Stimulated activated CD8-positive, alpha-beta memory T cell treated with anti-CD3 and anti-CD28 coated beads, Interleukin-2, amount 100 ng/mL, for 1 hour (primary cell): Measurements from ENCODE around the gene WWC2.
"Not testable (repeated sequence)": the region's sequence is repeated elsewhere in the genome, so short reads cannot be mapped to it uniquely, and the experiment has no call there.

Experiments
- DNase-seq, 2 donors: peaks; one replicate each; pipeline ENCODE4 v3.0.0-alpha.2; 2020; ENCODE audit warnings: low read depth in 2 of 2

The WWC2 gene

DNA sequence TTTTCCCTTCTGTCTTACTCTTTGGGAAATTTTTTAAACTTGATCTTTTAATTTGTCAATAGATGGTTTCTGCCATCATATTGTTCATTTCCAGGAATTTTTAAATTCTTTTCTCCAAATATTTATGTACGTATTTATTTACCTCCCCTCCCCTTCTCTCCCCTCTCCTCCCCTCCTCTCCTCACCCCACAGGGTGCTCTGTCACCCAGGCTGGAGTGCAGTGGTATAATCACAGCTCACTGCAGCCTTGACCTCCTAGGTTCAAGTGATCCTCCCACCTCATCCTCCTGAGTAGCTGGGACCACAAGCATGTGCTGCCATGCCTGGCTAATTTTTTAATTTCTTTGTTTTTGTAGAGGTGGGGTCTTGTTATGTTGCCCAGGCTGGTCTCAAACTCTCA lies 73.8 kb downstream of the WWC2 start:
- no peak for DNase-seq

DNA sequence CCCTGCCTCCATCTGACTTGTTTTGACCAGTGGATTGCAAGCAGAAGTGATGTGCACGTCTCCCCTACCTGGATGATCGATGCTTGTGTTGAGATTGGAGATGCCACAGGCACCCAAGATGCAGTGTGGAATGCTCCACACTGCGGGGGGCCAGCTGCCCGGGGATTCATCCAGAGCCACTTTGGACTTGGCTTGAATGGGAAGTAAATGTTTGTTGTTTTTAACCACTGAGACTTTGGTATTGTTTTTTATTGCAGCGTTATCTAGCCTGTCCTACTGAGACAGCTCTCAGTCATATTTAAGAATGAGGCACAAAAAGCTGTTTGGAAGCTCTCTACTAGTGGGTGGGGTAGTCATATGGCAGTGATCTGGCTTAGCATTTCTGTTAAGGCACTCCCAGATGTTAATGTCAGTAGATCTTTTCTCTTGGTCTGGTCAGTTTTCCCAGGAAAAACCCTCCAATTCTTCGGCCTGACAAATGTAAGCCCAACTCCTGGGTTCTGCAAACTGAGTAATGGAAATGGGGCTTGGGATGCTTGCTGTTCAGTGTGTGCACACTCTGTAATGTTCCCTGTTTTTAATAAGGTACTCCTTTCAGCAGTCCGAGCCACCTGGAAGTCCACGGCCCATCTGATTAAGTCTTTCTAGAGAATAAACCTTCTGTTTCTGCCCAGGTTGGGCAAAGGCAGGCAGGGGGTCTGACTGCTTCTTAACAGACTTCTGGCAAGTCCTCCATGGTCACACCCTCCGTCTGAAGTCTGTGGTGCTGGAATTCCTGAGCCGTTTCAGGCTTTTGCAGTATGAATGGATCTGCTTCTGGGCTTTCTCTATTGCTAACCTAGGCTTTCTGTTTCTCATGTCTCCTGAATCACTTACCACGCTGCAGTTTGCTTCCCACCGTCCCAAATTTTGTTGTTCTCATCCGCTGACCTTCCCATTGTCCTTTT lies 74.8 kb downstream of the WWC2 start:
- DNase-seq, result no peak

DNA sequence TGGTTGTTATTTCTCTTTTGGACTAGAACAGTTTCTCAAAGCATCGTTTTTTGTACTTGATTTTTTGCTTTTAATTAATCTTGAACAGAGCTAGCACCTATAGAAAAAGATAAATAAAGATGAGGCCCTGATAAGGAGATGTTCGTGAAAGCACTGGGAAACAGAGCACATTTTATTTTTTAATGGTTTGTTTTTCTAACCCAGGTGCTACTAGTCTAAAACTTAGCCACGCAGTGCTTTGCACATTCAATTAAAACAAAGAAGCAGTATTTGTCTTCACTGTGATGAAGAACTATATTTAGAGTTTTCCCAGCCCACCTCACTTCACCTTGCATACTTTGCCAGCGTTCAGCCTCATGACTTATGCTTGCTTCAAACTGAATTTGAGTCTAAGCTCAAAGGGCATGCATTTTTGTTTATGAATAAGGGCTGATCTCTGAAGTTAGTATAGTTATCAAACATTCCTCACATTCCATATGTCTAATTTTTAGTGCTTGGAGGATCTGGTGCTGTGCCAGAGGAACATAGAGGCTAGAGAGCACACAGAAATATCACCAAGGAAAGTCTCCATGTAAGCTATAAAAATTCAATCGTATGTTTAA lies 76.7 kb downstream of the WWC2 start:
- DNase-seq, result no peak

DNA sequence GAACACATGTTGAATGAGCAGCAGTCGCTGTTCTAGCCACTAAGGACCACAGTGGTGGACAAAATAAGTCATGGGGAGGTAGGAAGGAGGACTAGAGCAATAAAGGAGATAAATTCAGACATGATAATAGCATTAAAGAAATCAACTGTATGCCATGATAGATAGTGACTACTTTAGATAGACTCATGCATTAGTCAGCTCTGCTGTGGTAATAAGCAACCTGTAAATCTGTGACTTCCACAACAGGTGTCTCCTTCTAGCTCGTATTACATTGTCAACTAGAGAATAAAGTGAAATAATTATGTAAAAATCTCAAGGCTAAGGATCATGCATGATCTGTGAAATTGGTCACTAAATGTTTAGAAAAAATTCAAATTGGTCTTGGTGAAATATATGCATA lies 77.9 kb downstream of the WWC2 start:
- no peak for DNase-seq

DNA sequence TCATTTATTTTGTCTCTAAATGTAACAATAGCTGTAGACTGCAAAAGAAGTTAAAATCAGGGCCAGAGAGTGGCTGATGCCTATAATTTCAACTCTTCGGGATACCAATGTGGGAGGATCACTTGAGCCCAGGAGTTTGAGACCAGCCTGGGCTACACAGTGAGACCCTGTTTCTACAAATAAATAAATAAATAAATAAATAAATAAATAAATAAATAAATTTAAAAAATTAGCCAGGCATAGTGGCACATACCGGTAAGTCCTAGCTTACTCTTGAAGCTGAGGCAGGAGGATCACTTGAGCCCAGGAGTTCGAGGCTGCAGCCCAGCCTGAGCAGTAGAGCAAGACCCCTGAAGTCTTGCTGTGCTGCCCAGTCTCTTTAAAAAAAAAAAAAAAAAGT lies 79.1 kb downstream of the WWC2 start:
- no peak for DNase-seq

DNA sequence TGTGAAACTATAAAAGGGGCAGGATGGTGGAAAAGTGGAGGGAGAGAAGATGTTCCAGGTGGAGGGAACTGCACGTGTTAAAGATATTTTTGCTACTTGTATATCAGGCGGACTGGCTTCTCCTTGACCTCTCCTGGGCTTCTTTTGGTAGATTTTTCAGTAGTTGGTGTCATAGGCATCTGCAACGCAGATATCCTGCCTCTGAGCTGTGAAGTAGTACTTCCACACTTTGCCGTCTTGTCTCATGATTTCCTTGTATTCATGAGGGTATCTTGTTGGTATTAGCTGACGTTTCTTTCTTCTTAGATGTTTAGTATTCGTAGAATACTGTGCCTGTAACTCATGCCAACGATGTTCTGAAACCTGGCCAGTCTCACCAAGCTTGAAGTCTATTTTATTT lies 81.0 kb downstream of the WWC2 start:
- no peak for DNase-seq

DNA sequence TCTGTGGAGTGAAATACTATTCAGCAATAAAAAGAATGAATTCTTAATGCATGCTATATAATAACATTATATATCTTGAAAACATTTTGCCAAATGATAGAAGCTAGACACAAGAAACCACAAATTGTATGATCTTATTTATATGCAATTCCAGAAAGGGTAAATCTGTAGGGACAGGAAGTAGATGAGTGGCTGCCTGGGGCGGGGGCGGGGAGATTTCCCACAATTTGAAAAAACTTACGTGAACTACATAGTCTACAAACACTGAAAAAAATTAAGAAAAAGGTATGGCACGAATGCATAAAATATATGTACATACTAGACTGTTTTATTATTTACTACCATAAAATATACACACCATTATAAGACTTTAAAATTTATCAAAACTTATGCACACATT lies 81.6 kb downstream of the WWC2 start:
- DNase-seq, result no peak

DNA sequence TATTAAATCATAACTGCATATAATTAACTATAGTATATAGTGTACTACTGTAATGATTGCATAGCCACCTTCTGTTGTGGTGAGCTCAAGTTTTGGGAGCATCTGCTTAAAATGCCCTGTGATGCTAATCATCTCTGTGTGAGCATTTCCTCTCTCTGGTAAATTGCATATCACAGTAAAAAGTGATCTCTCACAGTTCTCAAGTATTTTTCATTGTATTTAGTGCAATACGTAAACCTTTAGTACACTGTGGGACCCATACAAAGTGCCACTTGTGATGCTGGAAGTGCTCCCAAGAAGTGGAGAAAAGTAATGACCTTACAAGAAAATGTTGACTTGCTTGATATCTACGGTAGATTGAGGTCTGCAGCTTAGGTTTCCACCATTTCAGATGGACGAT lies 82.0 kb downstream of the WWC2 start:
- DNase-seq, result no peak

DNA sequence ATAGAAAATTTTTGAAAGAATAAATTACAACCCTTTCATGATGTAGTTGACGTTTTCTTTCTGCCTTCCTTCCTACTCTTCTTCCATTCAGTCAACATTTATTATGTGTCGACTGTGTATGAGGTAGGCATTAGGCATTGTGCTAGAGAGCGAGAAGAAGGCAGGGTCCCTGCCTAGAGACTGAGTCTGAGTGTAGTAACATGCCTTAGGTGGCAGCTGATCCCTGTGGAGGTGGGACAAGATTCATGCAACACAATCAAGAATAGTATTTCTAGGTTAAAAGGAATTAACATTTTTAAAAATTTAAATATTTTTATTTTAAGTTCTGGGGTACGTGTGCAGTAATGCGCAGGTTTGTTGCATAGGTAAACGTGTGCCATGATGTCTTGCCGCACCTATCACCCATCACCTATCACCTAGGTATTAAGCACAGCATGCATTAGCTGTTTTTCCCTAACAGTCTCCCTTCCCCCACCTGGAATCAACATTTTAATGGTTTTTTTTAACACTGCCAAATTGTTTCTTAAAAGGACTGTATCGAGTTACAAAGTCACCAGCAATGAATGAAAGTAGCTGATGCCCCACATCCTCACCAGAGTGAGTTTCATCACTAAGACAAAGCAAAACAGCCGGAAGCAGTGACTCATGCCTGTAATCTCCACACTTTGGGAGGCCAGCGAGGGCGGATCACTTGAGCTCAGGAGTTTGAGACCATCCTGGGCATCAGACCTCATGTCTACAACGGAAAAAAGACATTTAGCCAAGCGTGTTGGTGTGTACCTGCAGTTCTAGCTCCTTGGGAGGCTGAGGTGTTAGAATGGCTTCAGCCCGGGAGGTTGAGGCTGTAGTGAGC lies 84.0 kb downstream of the WWC2 start:
- DNase-seq, result no peak

DNA sequence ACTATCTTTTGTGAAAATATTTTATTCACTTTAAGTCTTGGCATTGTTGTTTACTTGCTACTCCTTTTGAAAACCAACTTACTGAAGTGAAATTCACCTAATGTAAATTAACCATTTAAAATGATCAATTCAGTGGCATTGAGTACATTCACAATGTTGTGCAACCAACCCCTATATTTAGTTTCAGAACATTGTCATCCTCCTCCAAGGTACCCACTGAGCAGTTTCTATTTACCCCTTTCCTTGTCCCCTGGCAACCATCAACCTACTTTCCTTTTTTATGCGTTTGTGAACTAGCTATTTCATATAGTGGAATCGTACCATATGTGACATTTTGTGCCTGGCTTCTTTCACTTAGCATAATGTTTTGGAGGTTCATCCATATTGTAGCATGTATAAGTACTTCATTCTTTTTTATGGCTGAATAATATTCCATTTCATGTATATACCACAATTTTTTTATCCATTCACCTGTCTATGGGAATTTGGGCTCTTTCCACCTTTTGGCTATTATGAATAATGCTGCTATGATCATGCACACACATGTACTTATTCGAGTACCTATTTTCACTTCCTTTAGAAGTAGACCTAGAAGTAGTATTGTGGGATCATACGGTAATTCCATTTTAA lies 85.0 kb downstream of the WWC2 start:
- no peak for DNase-seq

DNA sequence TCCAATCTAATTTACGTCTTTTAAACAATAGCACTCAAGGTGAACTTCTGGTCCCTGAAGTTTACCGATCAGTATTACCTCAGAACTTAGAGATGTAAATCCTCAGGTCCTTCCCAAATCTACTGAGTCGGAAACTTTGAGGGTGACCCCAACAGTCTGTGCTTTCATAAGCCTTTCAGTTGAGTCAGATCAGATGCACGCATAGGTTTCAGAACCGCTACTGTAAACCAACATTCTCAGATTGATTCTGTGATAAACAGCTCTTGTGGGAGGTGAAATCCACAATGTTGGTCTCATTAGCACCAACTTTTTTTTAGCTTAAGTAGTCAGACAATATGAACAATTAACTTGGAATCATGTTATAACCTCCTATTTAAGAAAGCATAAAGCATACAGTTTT lies 86.0 kb downstream of the WWC2 start:
- no peak for DNase-seq

DNA sequence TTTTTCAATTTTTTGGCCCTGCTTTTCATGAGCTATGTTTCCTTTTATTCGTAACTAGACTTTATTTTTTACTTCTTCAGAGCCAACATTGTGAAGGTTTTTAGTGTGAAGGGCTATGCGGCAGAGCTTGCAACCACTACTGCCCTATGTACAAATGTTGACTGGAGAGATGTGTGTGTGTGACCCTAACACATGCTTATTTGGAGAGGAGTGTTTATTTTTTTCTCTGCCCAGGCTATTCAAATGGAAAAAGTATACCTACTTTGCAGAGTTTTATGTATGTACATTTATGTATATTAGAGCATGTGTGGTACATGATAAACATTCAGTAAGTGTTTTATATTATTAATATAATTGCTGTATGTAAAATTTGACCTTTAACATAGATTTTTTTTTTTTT lies 86.5 kb downstream of the WWC2 start:
- DNase-seq, result no peak

DNA sequence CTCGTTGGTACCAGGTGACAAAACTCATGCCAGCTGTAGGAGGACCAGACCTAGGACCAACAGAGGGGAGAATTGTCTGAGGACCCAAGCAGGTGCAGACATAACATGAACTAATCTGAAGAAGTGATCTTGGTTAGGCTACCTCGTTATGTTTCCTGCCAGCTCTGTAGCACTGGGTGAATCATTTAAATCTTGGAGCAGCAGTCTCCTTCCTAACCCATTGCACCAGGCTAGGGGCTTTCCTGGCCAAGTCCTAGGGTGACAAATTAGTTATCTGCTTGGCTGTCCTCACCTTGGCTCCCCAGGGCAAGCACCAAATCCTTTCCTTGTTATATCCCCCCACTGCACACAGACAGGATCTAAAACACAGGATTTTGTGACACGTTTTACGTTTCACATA lies 87.8 kb downstream of the WWC2 start:
- no peak for DNase-seq

DNA sequence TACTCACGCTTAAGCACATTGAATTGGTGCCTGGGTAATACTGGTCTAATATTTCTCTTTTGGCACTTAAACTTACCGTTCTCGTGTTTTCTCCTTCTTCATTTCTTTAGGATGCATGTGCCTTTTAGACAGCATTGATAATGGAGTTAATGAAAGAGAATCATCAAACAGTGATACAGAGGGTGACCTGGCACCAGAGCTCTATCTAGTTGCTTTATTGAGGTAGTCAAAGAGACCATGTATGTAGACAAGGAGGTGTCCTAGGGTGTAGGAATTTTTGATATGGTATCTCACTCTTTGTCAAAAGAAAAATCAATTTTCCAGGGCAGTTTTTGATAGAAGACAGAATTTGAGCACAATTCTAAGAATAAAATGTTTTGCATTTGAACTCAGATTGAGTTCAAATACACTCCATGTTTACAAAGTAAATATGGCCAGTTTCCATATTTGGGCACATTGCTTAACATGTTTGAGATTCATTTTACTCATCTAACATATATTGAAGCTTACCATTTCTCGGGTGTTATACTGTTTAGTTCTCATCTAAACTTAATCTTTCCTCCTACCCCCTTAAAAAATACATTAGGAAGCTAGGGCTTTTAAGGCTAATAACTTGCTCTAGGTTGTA lies 92.0 kb downstream of the WWC2 start:
- DNase-seq, result no peak

DNA sequence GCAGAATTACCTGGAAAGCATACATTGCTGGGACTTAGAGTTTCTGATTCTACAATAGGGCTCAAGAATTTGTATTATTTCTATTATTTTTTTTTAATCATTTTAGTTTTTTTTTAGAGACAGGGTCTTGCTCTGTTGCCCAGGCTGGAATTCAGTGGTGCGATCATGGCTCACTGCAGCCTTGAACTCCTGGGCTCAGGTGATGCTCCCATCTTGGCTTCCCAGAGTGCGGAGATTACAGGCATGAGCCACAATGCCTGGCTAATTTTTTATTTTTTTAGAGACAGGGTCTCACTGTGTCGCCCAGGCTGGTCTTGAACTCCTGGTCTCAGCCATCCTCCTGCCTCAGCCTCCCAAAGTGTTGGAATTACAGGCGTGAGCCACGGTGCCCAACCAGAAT lies 92.6 kb downstream of the WWC2 start:
- no peak for DNase-seq

DNA sequence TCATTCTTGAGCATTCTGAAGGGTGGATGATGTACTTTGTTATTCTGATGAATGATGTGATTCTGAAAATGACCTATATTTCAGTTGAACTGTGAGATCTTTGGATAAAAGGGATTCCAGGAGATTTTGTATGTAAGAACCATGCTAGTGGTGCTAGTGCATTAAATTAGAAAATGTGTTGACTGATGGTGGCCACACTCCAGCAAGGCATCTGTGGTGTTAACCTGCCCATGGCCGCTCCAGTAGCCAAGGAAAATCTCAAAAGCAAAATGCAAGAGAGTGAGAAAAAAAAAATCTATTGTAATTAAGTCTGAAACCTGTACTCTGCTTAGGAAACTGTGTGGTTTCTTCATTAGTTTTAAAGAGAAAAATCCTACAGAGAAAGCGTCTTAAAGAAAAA lies 93.5 kb downstream of the WWC2 start:
- DNase-seq, result no peak

DNA sequence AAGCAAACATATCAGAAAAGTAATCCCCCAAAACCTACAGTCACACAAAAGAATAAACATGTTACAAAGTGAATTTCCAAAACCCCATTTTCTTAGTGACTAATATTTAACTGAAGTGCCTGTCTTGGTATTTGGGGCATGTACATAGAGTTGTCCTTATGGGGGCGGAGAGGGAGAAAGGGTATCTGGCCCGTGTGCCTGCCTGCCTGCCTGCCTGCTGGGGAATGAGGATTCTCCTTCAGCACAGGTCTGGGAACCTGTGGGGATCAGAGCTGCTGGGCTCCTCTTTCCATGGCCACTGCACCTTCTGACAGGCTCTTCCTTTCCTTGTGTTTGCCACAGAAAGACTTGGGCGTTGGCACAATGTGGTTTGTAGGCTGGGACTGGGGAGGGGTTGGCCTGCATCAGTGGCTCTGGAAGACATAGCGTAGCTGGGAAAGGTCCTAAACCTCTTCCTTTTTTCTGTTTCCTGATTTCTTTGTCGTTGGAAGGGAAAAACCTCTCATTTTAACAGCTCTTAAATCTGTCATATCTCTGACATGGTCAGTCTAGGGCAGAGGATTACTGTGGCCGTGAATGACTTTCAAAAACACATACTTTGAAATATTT lies 94.8 kb downstream of the WWC2 start:
- DNase-seq, result not testable (repeated sequence)

DNA sequence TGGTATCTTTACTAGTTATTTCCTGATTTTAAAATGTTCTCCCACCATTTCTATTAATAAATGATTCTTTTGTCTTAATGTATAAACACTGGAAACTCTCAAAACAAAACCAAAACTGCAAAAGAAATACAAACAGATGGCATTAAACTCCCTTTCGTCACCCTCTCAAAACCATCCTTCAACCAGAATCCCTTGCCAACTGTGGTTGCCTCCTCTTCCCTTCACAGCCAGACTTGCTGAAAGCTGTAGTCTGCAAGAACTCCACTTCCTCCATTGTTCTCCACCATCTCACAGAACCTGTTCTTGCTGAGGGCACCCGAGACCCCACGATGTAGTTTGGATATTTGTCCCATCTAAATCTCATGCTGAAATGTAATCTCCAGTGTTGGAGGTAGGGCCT lies 96.5 kb downstream of the WWC2 start:
- DNase-seq, result no peak

DNA sequence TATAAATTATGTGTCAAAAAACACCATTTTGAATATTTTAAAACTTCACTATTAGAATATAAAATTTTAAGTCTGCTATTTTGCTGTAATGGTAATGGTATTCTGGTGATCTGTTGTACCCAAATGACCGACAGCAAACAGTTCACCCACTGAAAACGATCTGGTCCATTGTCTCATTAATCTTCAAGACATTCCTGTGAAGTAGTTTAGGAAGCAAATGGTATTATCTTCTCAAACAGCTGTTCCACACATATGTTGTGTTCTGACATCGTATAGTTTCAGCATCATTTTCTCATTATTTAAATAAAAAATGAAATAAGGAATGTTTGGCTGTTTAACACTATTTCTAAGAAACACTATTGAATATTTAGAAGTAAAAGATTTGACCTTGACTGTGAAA lies 98.1 kb downstream of the WWC2 start:
- no peak for DNase-seq

DNA sequence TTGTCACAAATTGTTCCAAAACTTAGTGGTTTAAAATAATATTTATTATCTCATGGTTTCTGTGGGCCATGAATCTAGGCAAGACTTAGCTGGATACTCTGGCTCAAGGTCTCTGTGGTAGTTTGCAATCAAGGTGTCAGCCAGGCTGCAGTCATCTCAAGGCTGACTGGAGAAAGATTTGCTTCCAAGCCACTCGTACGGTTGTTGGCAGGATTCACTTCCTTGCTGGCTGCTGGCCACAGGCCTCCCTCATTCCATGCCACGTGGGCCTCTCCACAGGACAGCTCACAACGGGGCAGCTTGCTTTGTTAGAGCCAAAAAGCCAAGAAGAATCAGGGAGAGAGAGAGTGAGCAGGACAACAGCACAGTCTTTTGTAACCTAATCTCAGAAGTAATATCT lies 101.4 kb downstream of the WWC2 start:
- DNase-seq, result no peak

DNA sequence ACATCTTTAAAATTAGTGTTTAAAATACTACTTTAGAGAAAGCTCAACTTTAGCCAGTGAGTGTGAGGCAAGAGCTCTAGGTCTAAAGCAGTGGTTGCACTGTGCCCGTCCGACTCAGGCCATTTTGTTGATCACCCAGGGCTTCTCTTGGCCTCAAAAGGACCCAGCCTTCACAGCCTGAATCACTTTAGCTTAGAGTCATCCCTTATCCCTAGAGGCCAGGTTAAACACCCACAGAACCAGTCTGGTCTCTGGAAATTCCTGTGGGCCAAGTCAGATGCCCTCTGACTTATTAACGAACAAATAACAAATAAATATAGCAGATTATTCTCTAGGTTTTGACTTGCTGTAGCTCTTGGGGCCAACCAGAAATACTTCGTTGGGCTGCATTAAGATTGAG lies 102.3 kb downstream of the WWC2 start:
- DNase-seq, result no peak
